Smooth muscle cell (in vitro differentiated cells): ENCODE results near the gene ZBTB5. TPM values are rescaled to one million over a fixed set of nuclear protein-coding genes. Genes with fewer than 3 reads are reported as not detected.

ENCODE experiments used
- DNase-seq: peaks from one replicate; lab custom pipeline; 2025; ENCODE audit not compliant: unreplicated experiment; lab: John Stamatoyannopoulos, UW
- H2AFZ ChIP-seq: fragments of 200-600 bp; sonication (generic); 2 replicates; pipeline ENCODE4 v1.6.0; 2016; ENCODE audit warnings: antibody characterized with exemption, low read depth, mild to moderate bottlenecking
- H3F3A ChIP-seq: fragments of 200-600 bp; sonication (generic); 2 replicates; pipeline ENCODE4 v1.6.0; 2017; ENCODE audit warnings: antibody characterized with exemption, low read depth
- H3K27ac ChIP-seq: fragments of 200-600 bp; sonication (generic); 2 replicates; pipeline ENCODE4 v1.5.1; 2016; ENCODE audit warnings: low read depth, mild to moderate bottlenecking
- H3K27me3 ChIP-seq: fragments of 200-600 bp; sonication (generic); 2 replicates; pipeline ENCODE4 v1.6.1; 2016; ENCODE audit warnings: low read depth, mild to moderate bottlenecking
- H3K36me3 ChIP-seq: fragments of 200-600 bp; sonication (generic); 2 replicates; pipeline ENCODE4 v1.5.1; 2016; ENCODE audit warnings: low read depth
- H3K4me1 ChIP-seq: fragments of 200-600 bp; sonication (generic); 2 replicates; pipeline ENCODE4 v1.5.1; 2016; ENCODE audit warnings: low read depth
- H3K4me2 ChIP-seq: fragments of 200-600 bp; sonication (generic); 2 replicates; pipeline ENCODE4 v1.6.0; 2016; ENCODE audit warnings: mild to moderate bottlenecking
- H3K4me3 ChIP-seq: fragments of 200-600 bp; sonication (generic); 2 replicates; pipeline ENCODE4 v1.5.1; 2016; ENCODE audit warnings: mild to moderate bottlenecking
- H3K79me2 ChIP-seq: fragments of 200-600 bp; sonication (generic); 2 replicates; pipeline ENCODE4 v1.6.0; 2016; ENCODE audit warnings: low read depth, mild to moderate bottlenecking
- H3K9ac ChIP-seq: fragments of 200-600 bp; sonication (generic); 2 replicates; pipeline ENCODE4 v1.6.0; 2016; ENCODE audit warnings: low read depth
- H3K9me3 ChIP-seq: fragments of 200-600 bp; sonication (generic); replicated peaks from 2 replicates; pipeline ENCODE4 v1.5.1; 2016; ENCODE audit warnings: low read depth
- H4K20me1 ChIP-seq: fragments of 200-600 bp; sonication (generic); 2 replicates; pipeline ENCODE4 v1.6.0; 2016; ENCODE audit warnings: low read depth
- CTCF ChIP-seq: fragments of 200-600 bp; sonication (generic); IDR thresholded peaks from 2 replicates; pipeline ENCODE4 v1.5.1; 2017; ENCODE audit warnings: borderline replicate concordance, mild to moderate bottlenecking, antibody characterized with exemption; ENCODE audit not compliant: insufficient read depth, poor library complexity, severe bottlenecking
- WGBS: methylation state at CpG from one replicate; pipeline ENCODE4 v1.1.7; 2016; ENCODE audit warnings: low lambda C conversion rate; 5-methylcytosine and 5-hydroxymethylcytosine counted together
- polyA plus RNA-seq: library from polyadenylated mRNA; unstranded; fragments of >200 nt; fragmentation: Nextera tagmentation; extraction: Ambion mirVana; gene quantifications from 2 replicates; pipeline ENCODE4 v1.2.1, GENCODE V29; 2016
- total RNA-seq: library from RNA; depleted of rRNA; stranded (reverse); fragments of >200 nt; gene quantifications from 2 replicates; pipeline ENCODE4 v1.2.3, GENCODE V29; 2014

ZBTB5 gene
- total and polyA plus RNA-seq, 2 experiments from 2014 or later, result 4.3 to 21.8 TPM

GRCh38 chr9:37407468-37407867 is 57.8 kb downstream of the ZBTB5 start:
- H3F3A ChIP-seq, result no peaks in the 10 kb centered on the region
- TF ChIP-seq CTCF, result peak; percentile 8
- no peaks in the 10 kb centered on the region for H4K20me1 ChIP-seq
- no peak for DNase-seq
- WGBS, result 79% methylated on average over 2 of the region's 2 CpGs
- no peaks in the 10 kb centered on the region for H3K9me3 ChIP-seq
- no peak overlapping the region for H3K9ac ChIP-seq
- H3K4me1 ChIP-seq, result peaks cover 3% of the 10 kb centered on the region
- no peaks in the 10 kb centered on the region for H3K79me2 ChIP-seq
- no peak overlapping the region for H2AFZ ChIP-seq
- H3K36me3 ChIP-seq, result no peaks in the 10 kb centered on the region
- H3K27me3 ChIP-seq, result no peaks in the 10 kb centered on the region
- no peak overlapping the region for H3K4me3 ChIP-seq
- H3K4me2 ChIP-seq, result no peak overlapping the region
- H3K27ac ChIP-seq, result no peak overlapping the region

GRCh38 chr9:37406603-37407401 is 58.4 kb downstream of the ZBTB5 start:
- no peak overlapping the region for H2AFZ ChIP-seq
- H3K27me3 ChIP-seq, result no peaks in the 10 kb centered on the region
- H4K20me1 ChIP-seq, result no peaks in the 10 kb centered on the region
- no peaks in the 10 kb centered on the region for H3K79me2 ChIP-seq
- H3F3A ChIP-seq, result no peaks in the 10 kb centered on the region
- no peaks in the 10 kb centered on the region for H3K9me3 ChIP-seq
- H3K4me1 ChIP-seq, result no peaks in the 10 kb centered on the region
- TF ChIP-seq CTCF, result no peak
- no peak overlapping the region for H3K4me2 ChIP-seq
- H3K27ac ChIP-seq, result no peak overlapping the region
- H3K4me3 ChIP-seq, result no peak overlapping the region
- WGBS, result 88% methylated on average over 11 of the region's 11 CpGs
- no peak for DNase-seq
- H3K9ac ChIP-seq, result no peak overlapping the region
- H3K36me3 ChIP-seq, result no peaks in the 10 kb centered on the region

GRCh38 chr9:37405764-37406380 is 59.4 kb downstream of the ZBTB5 start:
- Histone ChIP-seq H3K36me3 (no peaks in the 10 kb centered on the region), H3K9ac (no peak overlapping the region), H2AFZ (no peak overlapping the region), H3K27me3 (no peaks in the 10 kb centered on the region), H3K4me2 (no peak overlapping the region), H3K27ac (no peak overlapping the region), H3K9me3 (no peaks in the 10 kb centered on the region), H3F3A (no peaks in the 10 kb centered on the region), H3K4me1 (no peaks in the 10 kb centered on the region), H3K79me2 (no peaks in the 10 kb centered on the region), H4K20me1 (no peaks in the 10 kb centered on the region), H3K4me3 (no peak overlapping the region)
- TF ChIP-seq CTCF, result no peak
- WGBS, result 93% methylated on average over 10 of the region's 10 CpGs
- DNase-seq, result no peak
